ENCODE results near the gene ZNF578. TPM values are rescaled to one million over a fixed set of nuclear protein-coding genes. Genes with fewer than 3 reads are reported as not detected.

Gene ZNF578
- total and polyA plus RNA-seq, 2 of the 4 experiments (the other 2 are of a cell fraction) = 1.4 to 4.1 TPM

DNA sequence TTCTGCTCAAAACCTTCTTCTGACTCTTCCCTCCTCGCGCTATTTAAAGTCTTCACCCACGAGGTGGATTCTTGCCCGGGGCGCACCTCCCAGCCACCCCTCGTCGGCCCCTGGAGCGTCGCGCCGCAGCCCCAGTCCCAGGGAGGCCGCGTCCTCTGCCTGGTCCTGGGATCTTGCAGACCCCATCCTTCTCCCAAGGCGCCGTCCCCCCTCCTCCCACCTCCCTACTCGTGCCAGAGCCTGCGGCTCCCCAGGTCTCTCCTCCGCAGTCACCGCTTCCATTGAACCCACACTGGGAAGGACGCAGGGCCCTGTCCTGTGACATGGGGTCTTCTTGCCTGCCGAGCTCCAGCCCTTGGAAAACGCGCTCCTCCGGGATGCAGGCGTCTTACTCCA, 74.6 kb downstream of the ZNF578 start:
- intact Hi-C loops (cut with micrococcal nuclease) = loop anchor here (5.0 kb wide), 1 partner anchor 131 kb away; the partner anchor contains the start of gene ZNF528
- peak overlapping the region; percentile 40 for H4K5ac ChIP-seq (ENCODE audit: low read depth, low read length)
- no peak overlapping the region for H2BK15ac ChIP-seq (ENCODE audit: low read depth, low read length)
- peak overlapping the region; percentile 47 for H2AK9ac ChIP-seq (replicated peaks; ENCODE audit: low read depth, low read length, poor library complexity)
- H3K14ac ChIP-seq (replicated peaks; ENCODE audit: low read depth, low read length) = peak overlapping the region; percentile 92; the same call in 1 of the 2 replicates
- in situ Hi-C loops (cut with MboI; ENCODE audit: low sequenced_read_pairs) = no loop called here
- H3K18ac ChIP-seq (ENCODE audit: low read depth, low read length) = peak overlapping the region; percentile 74; the same call in 1 of the 2 replicates
- H3K9me3 ChIP-seq (ENCODE audit: control insufficient read depth, insufficient read depth, low read length) = peaks cover 3% of the 10 kb centered on the region
- H4K20me1 ChIP-seq (ENCODE audit: insufficient read depth, low read length) = no peaks in the 10 kb centered on the region
- H3K4me3 ChIP-seq (ENCODE audit: insufficient read depth, low read depth, low read length) = peak overlapping the region; percentile 93
- no peak overlapping the region for H2BK20ac ChIP-seq (ENCODE audit: low read depth, low read length)
- H3K9me1 ChIP-seq (ENCODE audit: insufficient read depth, low read length) = no peaks in the 10 kb centered on the region
- H3K36me3 ChIP-seq (ENCODE audit: control insufficient read depth, insufficient read depth, low read length) = peaks cover 3% of the 10 kb centered on the region
- H3K27me3 ChIP-seq (ENCODE audit: control insufficient read depth, insufficient read depth, low read length) = no peaks in the 10 kb centered on the region
- peak overlapping the region; percentile 75; the same call in 1 of the 2 replicates for H3K56ac ChIP-seq (ENCODE audit: extremely low read depth, insufficient read depth, low read length)
- POLR2A ChIA-PET (ENCODE audit: unreplicated experiment) = no interaction called here
- TF ChIP-seq RCOR1 (IDR thresholded peaks at IDR 0.05; ENCODE audit: insufficient replicate concordance, low read length) = no peak
- no peak for TF ChIP-seq BHLHE40 (IDR thresholded peaks at IDR 0.05; ENCODE audit: low read depth, low read length)
- TF ChIP-seq, protein P1, sequence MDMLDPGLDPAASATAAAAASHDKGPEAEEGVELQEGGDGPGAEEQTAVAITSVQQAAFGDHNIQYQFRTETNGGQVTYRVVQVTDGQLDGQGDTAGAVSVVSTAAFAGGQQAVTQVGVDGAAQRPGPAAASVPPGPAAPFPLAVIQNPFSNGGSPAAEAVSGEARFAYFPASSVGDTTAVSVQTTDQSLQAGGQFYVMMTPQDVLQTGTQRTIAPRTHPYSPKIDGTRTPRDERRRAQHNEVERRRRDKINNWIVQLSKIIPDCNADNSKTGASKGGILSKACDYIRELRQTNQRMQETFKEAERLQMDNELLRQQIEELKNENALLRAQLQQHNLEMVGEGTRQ (IDR thresholded peaks at IDR 0.05; ENCODE audit: low read depth, low read length) = no peak
- no peak for TF ChIP-seq MAZ (IDR thresholded peaks at IDR 0.05; ENCODE audit: borderline replicate concordance, low read depth, low read length)
- no peak for TF ChIP-seq RAD21 (IDR thresholded peaks at IDR 0.05; ENCODE audit: low read length)
- TF ChIP-seq CEBPB (IDR thresholded peaks at IDR 0.05; ENCODE audit: low read depth, low read length) = no peak
- no peak for TF ChIP-seq MXI1 (IDR thresholded peaks at IDR 0.05; ENCODE audit: borderline replicate concordance, low read depth, low read length)
- TF ChIP-seq NFE2L2 (IDR thresholded peaks at IDR 0.05; ENCODE audit: low read depth, low read length) = no peak
- TF ChIP-seq, protein P2, sequence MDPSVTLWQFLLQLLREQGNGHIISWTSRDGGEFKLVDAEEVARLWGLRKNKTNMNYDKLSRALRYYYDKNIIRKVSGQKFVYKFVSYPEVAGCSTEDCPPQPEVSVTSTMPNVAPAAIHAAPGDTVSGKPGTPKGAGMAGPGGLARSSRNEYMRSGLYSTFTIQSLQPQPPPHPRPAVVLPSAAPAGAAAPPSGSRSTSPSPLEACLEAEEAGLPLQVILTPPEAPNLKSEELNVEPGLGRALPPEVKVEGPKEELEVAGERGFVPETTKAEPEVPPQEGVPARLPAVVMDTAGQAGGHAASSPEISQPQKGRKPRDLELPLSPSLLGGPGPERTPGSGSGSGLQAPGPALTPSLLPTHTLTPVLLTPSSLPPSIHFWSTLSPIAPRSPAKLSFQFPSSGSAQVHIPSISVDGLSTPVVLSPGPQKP (IDR thresholded peaks at IDR 0.05; ENCODE audit: borderline replicate concordance, low read depth, low read length) = no peak
- peaks cover 3% of the 10 kb centered on the region; the same call in 1 of the 2 replicates for H3K4me1 ChIP-seq (ENCODE audit: control insufficient read depth, insufficient read depth, low read length)
- H3K9ac ChIP-seq (ENCODE audit: low read depth, low read length) = peak overlapping the region; percentile 98
- ATAC-seq (ENCODE audit: low read depth) (peak; percentile 18), DNase-seq (no peak)
- H4K8ac ChIP-seq (ENCODE audit: low read depth in 2 of 2, low read length in 2 of 2) = peak overlapping the region; percentile 93 to 94
- H2BK120ac ChIP-seq (ENCODE audit: low read depth, low read length) = no peak overlapping the region
- dilution Hi-C loops (cut with HindIII; ENCODE audit: low sequenced_read_pairs, unreplicated experiment) = no loop called here
- peak overlapping the region; percentile 96 for H3K27ac ChIP-seq (ENCODE audit: insufficient read depth, low read length)
- H4K91ac ChIP-seq (ENCODE audit: insufficient read depth, low read depth, low read length) = peak overlapping the region; percentile 71; the same call in 1 of the 2 replicates
- peaks cover 30 to 32% of the 10 kb centered on the region in 2 experiments for H3K79me1 ChIP-seq (ENCODE audit: low read depth in 1 of 2, low read length in 2 of 2)
- WGBS, 2 experiments (ENCODE audit: extremely low coverage in 2 of 2, insufficient read length in 1 of 2) = 0% methylated on average over 3 of the region's 25 CpGs; no CpG with 5 or more reads in 1 of the 2 experiments
- H2AK5ac ChIP-seq (ENCODE audit: low read depth, low read length) = 0 out of 2 replicates have a peak overlapping the region, but pooled peaks have one; percentile 73
- BruUV-seq (replicated peaks) = no TSS peak
- peak overlapping the region; percentile 92 for H2AFZ ChIP-seq (replicated peaks; ENCODE audit: low read length, poor library complexity)
- peak overlapping the region; percentile 70; the same call in 1 of the 2 replicates for H3K4ac ChIP-seq (ENCODE audit: low read depth, low read length)
- CTCF ChIA-PET = interaction anchor here (0.6 kb wide), 1 partner anchor 420 kb away, joined by 3 read pairs; no protein-coding TSS in a partner anchor
- H3K23ac ChIP-seq (ENCODE audit: low read depth, low read length) = peak overlapping the region; percentile 90
- H3K4me2 ChIP-seq (ENCODE audit: low read depth, low read length) = peak overlapping the region; percentile 90
- peak overlapping the region; percentile 80 for H2BK5ac ChIP-seq (ENCODE audit: low read depth, low read length, poor library complexity, severe bottlenecking)
